ELR (cell line): ENCODE data around the gene PCDHA11.
"Not testable (repeated sequence)": the region's sequence is repeated elsewhere in the genome, so short reads cannot be mapped to it uniquely, and the experiment has no call there.

Experiments
- DNase-seq: peaks from one replicate; pipeline ENCODE4 v3.0.0-alpha.2; 2015; ENCODE audit warnings: low read depth

PCDHA11 gene

DNA sequence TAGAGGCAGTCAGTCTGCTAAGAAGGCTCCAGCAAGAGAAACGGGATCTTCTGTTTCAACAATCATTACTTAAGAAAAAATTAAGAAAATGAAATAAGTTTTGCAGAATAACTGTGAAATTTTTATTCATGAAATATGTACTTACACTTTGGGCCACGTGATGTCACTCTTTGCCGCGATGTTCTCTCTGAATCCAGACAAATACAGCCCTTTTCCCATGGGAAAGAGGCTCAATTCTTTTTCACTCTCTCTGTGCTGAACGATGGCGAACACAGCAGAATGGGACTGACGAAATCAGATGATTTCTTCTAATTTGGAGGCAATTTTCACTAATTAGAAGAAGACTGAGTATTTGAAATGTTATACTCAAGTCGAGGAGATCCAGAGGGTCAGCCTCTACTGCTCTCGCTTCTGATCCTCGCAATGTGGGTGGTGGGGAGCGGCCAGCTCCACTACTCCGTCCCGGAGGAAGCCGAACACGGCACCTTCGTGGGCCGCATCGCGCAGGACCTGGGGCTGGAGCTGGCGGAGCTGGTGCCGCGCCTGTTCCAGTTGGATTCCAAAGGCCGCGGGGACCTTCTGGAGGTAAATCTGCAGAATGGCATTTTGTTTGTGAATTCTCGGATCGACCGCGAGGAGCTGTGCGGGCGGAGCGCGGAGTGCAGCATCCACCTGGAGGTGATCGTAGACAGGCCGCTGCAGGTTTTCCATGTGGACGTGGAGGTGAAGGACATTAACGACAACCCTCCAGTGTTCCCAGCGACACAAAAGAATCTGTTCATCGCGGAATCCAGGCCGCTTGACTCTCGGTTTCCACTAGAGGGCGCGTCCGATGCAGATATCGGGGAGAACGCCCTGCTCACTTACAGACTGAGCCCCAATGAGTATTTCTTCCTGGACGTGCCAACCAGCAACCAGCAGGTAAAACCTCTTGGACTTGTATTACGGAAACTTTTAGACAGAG, 20.3 kb upstream of the PCDHA11 start, which contains the start of gene PCDHA9:
TSS of gene PCDHA9 (plus strand) at position 244 of the 964 bp plus-strand sequence. CDS start at position 358, 114 bp downstream.
- DNase-seq: not testable (repeated sequence)

GRCh38 chr5:140849831-140850634, 18.7 kb upstream of the PCDHA11 start:
- DNase-seq: not testable (repeated sequence)

DNA sequence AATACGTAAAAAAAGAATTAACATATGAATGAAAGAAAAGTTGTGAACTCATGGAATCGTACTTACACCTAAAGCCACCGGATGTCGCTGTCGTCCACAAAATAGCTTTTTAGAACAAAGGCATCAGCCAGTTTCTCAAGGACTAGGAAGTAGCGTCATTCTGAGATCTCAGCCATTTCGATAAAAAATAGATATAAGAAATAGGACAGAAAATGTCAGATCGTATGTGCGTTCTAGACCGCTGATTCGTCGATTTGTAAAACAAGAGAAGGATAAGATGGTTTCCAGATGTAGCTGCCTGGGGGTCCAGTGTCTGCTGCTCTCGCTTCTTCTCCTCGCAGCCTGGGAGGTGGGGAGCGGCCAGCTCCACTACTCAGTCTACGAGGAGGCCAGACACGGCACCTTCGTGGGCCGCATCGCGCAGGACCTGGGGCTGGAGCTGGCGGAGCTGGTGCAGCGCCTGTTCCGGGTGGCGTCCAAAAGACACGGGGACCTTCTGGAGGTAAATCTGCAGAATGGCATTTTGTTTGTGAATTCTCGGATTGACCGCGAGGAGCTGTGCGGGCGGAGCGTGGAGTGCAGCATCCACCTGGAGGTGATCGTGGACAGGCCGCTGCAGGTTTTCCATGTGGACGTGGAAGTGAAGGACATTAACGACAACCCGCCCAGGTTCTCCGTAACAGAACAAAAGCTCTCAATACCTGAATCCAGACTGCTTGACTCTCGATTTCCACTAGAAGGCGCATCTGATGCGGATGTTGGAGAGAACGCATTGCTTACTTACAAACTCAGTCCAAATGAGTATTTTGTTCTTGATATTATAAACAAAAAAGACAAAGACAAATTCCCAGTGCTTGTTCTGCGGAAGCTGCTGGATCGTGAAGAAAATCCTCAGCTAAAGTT, 12.7 kb upstream of the PCDHA11 start, which contains the start of gene PCDHA10:
TSS of gene PCDHA10 (plus strand) at position 126 of the 903 bp plus-strand sequence. CDS start at position 278, 152 bp downstream.
- no peak for DNase-seq

GRCh38 chr5:140857177-140857986, 11.4 kb upstream of the PCDHA11 start:
- DNase-seq: no peak

GRCh38 chr5:140857987-140858240, 10.8 kb upstream of the PCDHA11 start:
- no peak for DNase-seq

DNA sequence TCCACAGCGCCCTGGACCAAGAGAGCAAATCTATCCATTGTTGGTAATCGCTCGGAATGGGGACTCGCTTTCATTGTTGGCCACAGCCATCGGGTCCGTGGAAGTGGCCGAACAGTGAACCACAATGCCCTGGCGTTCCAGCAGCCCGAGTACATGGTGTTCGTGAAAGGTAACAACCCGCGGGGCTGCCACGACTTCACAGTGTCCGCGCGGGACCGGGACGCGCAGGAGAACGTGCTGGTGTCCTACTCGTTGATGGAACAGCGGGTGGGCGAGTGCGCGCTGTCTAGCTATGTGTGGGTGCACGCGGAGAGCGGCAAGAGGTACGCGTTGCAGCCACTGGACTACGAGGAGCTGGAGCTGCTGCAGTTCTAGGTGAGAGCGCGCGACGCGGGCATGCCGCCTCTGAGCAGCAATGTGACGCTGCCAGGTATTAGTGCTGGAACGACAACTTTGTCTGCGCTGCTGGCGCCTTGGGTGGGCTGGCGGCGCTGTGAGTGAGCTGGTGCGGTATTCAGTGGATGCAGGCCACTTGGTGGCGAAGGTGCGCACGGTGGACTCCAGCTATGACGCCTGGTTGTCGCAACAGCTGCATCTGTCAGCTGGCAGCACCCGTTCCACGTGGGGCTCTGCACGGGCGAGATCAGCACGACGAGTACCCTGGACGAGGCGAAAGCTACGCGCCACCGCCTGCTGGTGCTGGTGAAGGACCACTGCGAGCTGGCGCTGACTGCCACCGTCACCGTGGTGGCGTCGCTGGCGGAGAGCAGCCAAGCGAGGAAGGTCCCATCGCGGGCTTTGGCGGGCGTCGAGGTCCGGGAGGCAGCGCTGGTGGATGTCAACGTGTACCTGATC, 6.1 kb upstream of the PCDHA11 start:
- no peak for DNase-seq

DNA sequence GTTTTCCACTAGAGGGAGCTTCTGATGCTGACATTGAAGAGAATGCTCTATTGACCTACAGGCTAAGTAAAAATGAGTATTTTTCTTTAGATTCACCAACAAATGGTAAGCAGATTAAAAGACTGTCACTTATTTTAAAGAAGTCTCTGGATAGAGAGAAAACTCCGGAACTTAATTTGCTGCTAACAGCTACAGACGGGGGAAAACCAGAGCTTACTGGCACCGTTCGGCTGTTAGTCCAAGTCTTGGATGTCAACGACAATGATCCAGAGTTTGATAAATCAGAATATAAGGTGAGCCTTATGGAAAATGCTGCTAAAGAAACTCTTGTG, 764 bp downstream of the PCDHA11 start:
- no peak for DNase-seq

DNA sequence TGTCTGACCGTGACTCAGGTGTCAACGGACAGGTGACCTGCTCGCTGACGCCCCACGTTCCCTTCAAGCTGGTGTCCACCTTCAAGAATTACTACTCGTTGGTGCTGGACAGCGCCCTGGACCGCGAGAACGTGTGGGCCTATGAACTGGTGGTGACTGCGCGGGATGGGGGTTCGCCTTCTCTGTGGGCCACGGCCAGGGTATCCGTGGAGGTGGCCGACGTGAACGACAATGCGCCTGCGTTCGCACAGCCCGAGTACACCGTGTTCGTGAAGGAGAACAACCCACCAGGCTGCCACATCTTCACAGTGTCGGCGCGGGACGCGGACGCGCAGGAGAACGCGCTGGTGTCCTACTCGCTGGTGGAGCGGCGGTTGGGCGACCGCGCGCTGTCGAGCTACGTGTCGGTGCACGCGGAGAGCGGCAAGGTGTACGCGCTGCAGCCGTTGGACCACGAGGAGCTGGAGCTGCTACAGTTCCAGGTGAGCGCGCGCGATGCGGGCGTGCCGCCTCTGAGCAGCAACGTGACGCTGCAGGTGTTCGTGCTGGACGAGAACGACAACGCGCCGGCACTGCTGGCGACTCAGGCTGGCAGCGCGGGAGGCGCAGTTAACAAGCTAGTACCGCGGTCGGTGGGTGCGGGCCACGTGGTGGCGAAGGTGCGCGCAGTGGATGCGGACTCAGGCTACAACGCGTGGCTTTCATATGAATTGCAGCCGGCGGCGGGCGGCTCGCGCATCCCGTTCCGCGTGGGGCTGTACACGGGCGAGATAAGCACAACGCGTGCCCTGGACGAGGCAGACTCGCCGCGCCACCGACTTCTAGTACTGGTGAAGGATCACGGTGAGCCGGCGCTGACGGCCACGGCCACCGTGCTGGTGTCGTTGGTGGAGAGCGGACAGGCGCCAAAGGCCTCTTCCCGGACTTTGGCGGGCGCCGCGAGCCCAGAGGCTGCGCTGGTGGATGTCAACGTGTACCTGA, 1.8 kb downstream of the PCDHA11 start:
- DNase-seq: no peak

DNA sequence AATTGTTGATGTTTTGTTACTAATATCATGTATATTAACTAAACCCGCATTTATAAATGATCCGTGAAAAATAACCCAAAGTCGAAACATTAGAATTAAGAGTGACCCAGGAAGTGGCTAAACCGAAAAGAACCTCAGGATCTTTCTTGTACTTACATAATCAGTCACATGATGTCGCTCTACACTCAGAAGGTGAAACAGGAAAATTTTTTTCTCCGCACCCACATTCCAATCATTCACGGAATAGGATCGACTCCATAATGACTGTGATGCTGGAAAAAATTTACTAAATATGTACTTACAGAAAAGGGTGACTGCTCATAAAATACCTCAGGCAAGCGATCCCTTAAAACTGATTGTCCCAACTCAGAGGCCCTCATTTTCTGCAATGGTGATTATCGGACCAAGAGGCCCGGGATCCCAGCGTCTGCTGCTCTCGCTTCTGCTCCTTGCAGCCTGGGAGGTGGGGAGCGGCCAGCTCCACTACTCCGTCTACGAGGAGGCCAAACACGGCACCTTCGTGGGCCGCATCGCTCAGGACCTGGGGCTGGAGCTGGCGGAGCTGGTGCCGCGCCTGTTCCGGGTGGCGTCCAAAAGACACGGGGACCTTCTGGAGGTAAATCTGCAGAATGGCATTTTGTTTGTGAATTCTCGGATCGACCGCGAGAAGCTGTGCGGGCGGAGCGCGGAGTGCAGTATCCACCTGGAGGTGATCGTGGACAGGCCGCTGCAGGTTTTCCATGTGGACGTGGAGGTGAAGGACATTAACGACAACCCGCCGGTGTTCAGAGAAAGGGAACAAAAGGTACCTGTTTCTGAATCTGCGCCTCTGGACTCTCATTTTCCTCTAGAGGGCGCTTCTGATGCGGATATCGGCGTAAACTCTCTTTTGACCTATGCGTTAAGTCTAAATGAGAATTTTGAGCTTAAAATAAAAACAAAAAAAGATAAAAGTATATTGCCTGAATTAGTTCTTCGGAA, 6.6 kb downstream of the PCDHA11 start, which contains the start of gene PCDHA12:
TSS of gene PCDHA12 (plus strand) at position 224 of the 981 bp plus-strand sequence. CDS start at position 389, 165 bp downstream.
- DNase-seq: no peak

- DNase-seq: not testable (repeated sequence)
Observed at GRCh38 chr5:140876541-140877261, 7.9 kb downstream of the PCDHA11 start.

DNA sequence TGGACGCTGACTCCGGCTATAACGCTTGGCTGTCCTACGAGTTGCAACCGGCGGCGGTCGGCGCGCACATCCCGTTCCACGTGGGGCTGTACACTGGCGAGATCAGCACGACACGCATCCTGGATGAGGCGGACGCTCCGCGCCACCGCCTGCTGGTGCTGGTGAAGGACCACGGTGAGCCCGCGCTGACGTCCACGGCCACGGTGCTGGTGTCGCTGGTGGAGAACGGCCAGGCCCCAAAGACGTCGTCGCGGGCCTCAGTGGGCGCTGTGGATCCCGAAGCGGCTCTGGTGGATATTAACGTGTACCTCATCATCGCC, 8.5 kb downstream of the PCDHA11 start:
- DNase-seq: no peak

- DNase-seq: no peak
Observed at GRCh38 chr5:140881889-140882590, 13.3 kb downstream of the PCDHA11 start, which contains the start of gene PCDHA13. PCDHA13 (plus strand) TSS chr5:140882124; CDS start chr5:140882269, 145 bp downstream.

GRCh38 chr5:140882591-140882899, 13.8 kb downstream of the PCDHA11 start:
- peak; percentile 2 for DNase-seq

- DNase-seq: no peak
Observed at GRCh38 chr5:140883373-140883772, 14.6 kb downstream of the PCDHA11 start.

DNA sequence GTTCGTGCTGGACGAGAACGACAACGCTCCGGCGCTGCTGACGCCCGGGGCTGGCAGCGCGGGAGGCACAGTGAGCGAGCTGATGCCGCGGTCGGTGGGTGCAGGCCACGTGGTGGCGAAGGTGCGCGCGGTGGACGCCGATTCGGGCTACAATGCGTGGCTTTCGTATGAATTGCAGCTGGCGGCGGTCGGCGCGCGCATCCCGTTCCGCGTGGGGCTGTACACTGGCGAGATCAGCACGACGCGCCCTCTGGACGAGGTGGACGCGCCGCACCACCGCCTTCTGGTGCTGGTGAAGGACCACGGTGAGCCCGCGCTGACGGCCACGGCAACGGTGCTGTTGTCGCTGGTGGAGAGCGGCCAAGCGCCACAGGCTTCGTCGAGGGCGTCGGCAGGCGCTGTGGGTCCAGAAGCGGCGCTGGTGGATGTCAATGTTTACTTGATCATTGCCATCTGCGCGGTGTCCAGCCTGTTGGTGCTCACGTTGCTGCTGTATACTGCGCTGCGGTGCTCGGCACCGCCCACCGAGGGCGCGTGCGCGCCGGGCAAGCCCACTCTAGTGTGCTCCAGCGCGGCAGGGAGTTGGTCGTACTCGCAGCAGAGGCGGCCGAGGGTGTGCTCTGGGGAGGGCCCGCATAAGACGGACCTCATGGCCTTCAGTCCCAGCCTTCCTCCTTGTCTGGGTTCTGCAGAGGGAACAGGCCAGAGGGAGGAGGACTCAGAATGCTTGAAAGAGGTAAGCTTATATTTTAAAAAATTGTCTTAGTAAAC, 15.4 kb downstream of the PCDHA11 start:
- no peak for DNase-seq

DNA sequence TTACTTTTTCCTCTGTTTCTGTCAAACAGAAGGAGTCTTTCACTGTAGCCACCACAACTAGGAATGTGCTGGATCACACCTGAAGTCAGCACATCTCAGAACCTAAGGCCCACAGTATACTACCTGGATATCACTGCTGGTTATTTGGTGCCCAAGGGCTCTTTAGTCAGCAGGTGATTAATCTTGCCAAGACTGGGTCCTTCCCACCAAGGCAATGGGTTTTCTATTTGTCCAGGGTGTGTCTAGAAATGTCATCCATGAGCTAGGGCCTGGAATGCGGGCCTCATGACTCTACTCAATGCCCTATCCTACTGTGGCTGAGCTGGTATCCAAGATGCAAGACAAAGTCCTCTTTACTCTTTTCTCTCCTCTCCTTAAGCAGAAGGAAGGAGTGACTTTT, 47.6 kb downstream of the PCDHA11 start:
- DNase-seq: no peak
